Epithelial cell of proximal tubule (primary cell): ENCODE data around the gene CACNG1. TPM values are rescaled to one million over a fixed set of nuclear protein-coding genes. Genes with fewer than 3 reads are reported as not detected.

Source experiments
- DNase-seq: peaks from one replicate; pipeline ENCODE4 v3.0.0-alpha.2; 2011; ENCODE audit warnings: low read depth
- H3K4me3 ChIP-seq: 2 replicates; pipeline ENCODE4 v1.5.1; 2011; ENCODE audit warnings: low read depth, mild to moderate bottlenecking, low read length
- total RNA-seq: library from RNA; depleted of rRNA; stranded (reverse); fragments of >200 nt; gene quantifications from 2 replicates; pipeline ENCODE4 v1.2.3, GENCODE V29; 2015
- TF ChIP-seq, protein P1 (sequence below): conservative IDR thresholded peaks from 2 replicates; pipeline ENCODE4 v1.5.1; 2012; ENCODE audit warnings: low read depth, mild to moderate bottlenecking, low read length

Gene CACNG1
- total RNA-seq, 1 donor from 2014 or later: not detected

GRCh38 chr17:67024736-67025135, 19.6 kb upstream of the CACNG1 start:
- TF ChIP-seq, protein P1, sequence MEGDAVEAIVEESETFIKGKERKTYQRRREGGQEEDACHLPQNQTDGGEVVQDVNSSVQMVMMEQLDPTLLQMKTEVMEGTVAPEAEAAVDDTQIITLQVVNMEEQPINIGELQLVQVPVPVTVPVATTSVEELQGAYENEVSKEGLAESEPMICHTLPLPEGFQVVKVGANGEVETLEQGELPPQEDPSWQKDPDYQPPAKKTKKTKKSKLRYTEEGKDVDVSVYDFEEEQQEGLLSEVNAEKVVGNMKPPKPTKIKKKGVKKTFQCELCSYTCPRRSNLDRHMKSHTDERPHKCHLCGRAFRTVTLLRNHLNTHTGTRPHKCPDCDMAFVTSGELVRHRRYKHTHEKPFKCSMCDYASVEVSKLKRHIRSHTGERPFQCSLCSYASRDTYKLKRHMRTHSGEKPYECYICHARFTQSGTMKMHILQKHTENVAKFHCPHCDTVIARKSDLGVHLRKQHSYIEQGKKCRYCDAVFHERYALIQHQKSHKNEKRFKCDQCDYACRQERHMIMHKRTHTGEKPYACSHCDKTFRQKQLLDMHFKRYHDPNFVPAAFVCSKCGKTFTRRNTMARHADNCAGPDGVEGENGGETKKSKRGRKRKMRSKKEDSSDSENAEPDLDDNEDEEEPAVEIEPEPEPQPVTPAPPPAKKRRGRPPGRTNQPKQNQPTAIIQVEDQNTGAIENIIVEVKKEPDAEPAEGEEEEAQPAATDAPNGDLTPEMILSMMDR: no peak
- no peak for DNase-seq
- H3K4me3 ChIP-seq: no peak overlapping the region

DNA sequence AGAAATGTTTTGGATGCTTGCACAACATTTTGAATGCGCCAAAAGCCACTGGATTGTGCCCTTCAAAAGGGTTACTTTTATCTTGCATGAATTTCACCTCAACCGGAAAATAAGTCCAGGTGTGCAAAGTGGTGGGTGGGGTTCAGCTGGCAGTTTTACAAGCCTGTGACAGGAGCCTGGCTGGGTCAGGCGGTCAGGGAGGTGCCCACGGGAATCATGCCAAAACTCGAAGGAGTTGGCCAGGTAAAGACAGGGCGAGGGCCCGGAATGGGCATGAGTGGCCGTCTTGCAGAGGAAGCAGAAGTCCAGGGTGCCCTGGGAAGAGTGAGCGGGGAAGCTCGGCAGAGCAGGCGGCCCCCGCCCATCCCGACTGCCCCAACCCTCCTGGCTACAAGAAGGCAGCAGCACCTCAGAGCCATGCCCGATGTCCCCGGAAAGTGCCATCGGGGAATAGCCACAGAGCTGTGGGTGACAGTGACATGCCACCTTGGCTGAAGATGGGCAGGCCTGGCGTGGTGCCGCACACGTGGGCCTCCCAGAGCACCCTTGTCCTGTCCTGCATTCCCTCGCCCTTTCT, 19.1 kb upstream of the CACNG1 start:
- DNase-seq: no peak
- TF ChIP-seq, protein P1: no peak
- no peak overlapping the region for H3K4me3 ChIP-seq

DNA sequence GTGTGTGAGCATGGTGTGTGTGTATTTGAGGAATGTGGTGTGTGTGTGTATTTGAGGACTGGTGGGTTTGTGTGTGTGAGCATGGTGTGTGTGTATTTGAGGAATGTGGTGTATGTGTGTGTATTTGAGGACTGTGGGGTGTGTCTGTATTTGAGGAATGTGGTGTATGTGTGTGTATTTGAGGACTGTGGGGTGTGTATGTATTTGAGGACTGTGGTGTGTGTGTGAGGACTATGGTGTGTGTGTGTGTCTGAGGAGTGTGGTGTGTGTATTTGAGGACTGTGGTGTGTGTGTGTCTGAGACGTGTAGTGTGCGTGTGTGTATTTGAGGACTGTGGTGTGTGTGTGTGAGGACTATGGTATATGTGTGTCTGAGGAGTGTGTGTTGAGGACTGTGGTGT, 18.0 kb upstream of the CACNG1 start:
- no peak overlapping the region for H3K4me3 ChIP-seq
- TF ChIP-seq, protein P1: no peak
- DNase-seq: no peak

- DNase-seq: no peak
These were observed 17.2 kb upstream of the CACNG1 start for GRCh38 chr17:67027031-67027628.

GRCh38 chr17:67030641-67031040, 13.7 kb upstream of the CACNG1 start:
- TF ChIP-seq, protein P1: no peak
- DNase-seq: no peak
- H3K4me3 ChIP-seq: no peak overlapping the region

More at GRCh38 chr17:67027031-67027628, 17.2 kb upstream of the CACNG1 start:
- H3K4me3 ChIP-seq: no peak overlapping the region
- TF ChIP-seq, protein P1: no peak

DNA sequence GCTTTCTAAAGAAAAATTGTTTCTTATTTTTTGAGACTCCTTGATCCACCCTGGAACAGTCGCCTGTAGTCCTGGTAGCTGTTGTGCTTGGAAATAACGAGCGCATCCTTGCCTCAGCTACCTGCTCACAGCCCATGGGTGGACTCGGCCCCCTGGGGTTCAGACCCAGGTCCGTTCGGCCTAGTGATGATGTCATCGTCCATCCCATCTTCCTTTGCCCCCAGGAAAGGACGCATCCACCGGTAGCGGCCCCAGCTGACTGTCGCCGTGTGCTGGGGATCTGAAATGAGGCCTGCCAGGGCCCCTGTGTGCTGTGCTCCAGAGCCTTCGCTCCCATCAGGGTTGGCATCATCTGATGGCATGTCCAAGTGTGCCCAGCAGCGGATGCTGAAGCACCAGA, 12.0 kb upstream of the CACNG1 start:
- TF ChIP-seq, protein P1: no peak
- no peak for DNase-seq

DNA sequence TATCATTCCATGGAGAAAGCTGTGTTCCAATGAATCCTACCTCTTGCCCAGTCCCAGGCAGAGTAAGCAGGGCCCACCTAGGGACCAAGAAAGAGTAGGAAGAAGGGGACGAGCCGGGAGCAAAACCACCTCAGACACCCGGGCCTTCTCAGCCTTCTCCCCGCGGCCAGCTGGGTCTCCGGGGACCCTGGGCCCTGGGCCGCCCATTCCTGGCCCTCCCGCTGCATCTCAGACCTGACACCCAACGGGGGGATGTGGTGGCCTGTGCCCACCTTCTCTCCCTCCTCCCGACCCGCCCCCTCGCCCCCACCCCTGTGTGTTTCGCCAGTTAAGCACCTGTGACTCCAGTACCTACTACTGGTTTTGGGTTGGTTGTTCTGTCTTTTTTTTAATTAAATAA, 11.4 kb upstream of the CACNG1 start:
- TF ChIP-seq, protein P1: no peak
- no peak overlapping the region for H3K4me3 ChIP-seq
- DNase-seq: no peak

More for the DNA sequence above, 12.0 kb upstream of the CACNG1 start:
- H3K4me3 ChIP-seq: no peak overlapping the region
